Prostate gland (tissue), 2 donors: ENCODE results near the gene ORC2. TPM values are rescaled to one million over a fixed set of nuclear protein-coding genes. Genes with fewer than 3 reads are reported as not detected.
"Not testable (repeated sequence)": the region's sequence is repeated elsewhere in the genome, so short reads cannot be mapped to it uniquely, and the experiment has no call there.

Source experiments
- DNase-seq: peaks from one replicate; pipeline ENCODE4 v3.0.0-alpha.2; 2019; ENCODE audit warnings: low spot score
- H3K27ac ChIP-seq, 2 donors: fragments of 200-600 bp; sonication (generic); 2 replicates each; pipeline ENCODE4 v1.5.1; 2017 to 2019
- H3K27me3 ChIP-seq: fragments of 200-600 bp; sonication (generic); replicated peaks from 2 replicates; pipeline ENCODE4 v1.5.1; 2019; ENCODE audit not compliant: insufficient read depth
- H3K36me3 ChIP-seq, 2 donors: fragments of 200-600 bp; sonication (generic); 1 replicate in 1 of 2; 2 replicates in 1 of 2; pipeline versions ENCODE4 v1.5.1 to v1.8.1; 2017 to 2019
- H3K4me1 ChIP-seq: fragments of 200-600 bp; sonication (generic); replicated peaks from 2 replicates; pipeline ENCODE4 v1.5.1; 2019
- H3K4me3 ChIP-seq, 2 donors: fragments of 200-600 bp; sonication (generic); 2 replicates each; pipeline ENCODE4 v1.5.1; 2017 to 2019
- H3K9me3 ChIP-seq: fragments of 200-600 bp; sonication (generic); 2 replicates; pipeline ENCODE4 v1.5.1; 2017
- CTCF ChIP-seq, 4 experiments: fragments of 200-600 bp in 2 of 4; fragments of 450-650 bp in 2 of 4; sonication (generic) in 2 of 4; IDR thresholded peaks; 1 replicate in 3 of 4; 2 replicates in 1 of 4; pipeline ENCODE4 v1.5.1; 2016 to 2019; ENCODE audit warnings: antibody characterized with exemption in 4 of 4, mild to moderate bottlenecking in 2 of 4, moderate library complexity in 2 of 4
- POLR2A ChIP-seq: fragments of 450-650 bp; IDR thresholded peaks from one replicate; pipeline ENCODE4 v1.6.1; 2016; ENCODE audit warnings: antibody characterized with exemption, mild to moderate bottlenecking
- POLR2AphosphoS5 ChIP-seq: sonication (generic); formaldehyde crosslinking; IDR thresholded peaks from one replicate; pipeline ENCODE4 v1.6.1; 2017; ENCODE audit warnings: antibody characterized with exemption
- WGBS: methylation state at CpG from one replicate; pipeline ENCODE4 v1.1.5; 2018; 5-methylcytosine and 5-hydroxymethylcytosine counted together
- intact Hi-C: fragments of 100-400 bp; cut with DNase I; formaldehyde crosslinking; loops from one replicate; pipeline ENCODE4 v1.14.2; 2022
- total RNA-seq, 2 donors: library from RNA; depleted of rRNA; stranded (reverse); fragments of >200 nt; gene quantifications; one replicate each; pipeline ENCODE4 v1.1.0, GENCODE V29; 2016

ORC2 gene
- total RNA-seq, 2 donors from 2014 or later, result 21.9 to 32.1 TPM

- peak overlapping the region; percentile 77 to 89 for H3K4me3 ChIP-seq
- DNase-seq, result no peak
- H3K27ac ChIP-seq, result no peak overlapping the region
- H3K27me3 ChIP-seq, result no peaks in the 10 kb centered on the region
- TF ChIP-seq CTCF (IDR thresholded peaks at IDR 0.05) (no peak), POLR2AphosphoS5 (no peak)
- H3K36me3 ChIP-seq, result no peaks in the 10 kb centered on the region
- 58% methylated on average over 6 of the region's 6 CpGs for WGBS
- no peaks in the 10 kb centered on the region for H3K9me3 ChIP-seq
- intact Hi-C loops, result loop anchor here (10.0 kb wide), 1 partner anchor 190 kb away; no protein-coding TSS in a partner anchor
- no peaks in the 10 kb centered on the region for H3K4me1 ChIP-seq
Observed at GRCh38 chr2:200964498-200964897, 1.0 kb upstream of the ORC2 start.

GRCh38 chr2:200963918-200964252 is 425 bp upstream of the ORC2 start:
- H3K4me3 ChIP-seq, result peak overlapping the region; percentile 77 to 89

GRCh38 chr2:200962811-200963123 is 693 bp downstream of the ORC2 start:
- H3K9me3 ChIP-seq, result no peaks in the 10 kb centered on the region
- H3K36me3 ChIP-seq, result no peaks in the 10 kb centered on the region
- H3K4me3 ChIP-seq, result peak overlapping the region; percentile 77 to 89
- TF ChIP-seq POLR2A, result no peak
- TF ChIP-seq POLR2AphosphoS5, result no peak
- no peak for TF ChIP-seq CTCF (IDR thresholded peaks at IDR 0.05)
- no peaks in the 10 kb centered on the region for H3K4me1 ChIP-seq
- DNase-seq, result no peak
- intact Hi-C loops, result loop anchor here (2.0 to 10.0 kb wide), 2 partner anchors 108 to 192 kb away; partner anchors contain the start of gene HYCC2
- peak overlapping the region; percentile 80 to 85 for H3K27ac ChIP-seq
- H3K27me3 ChIP-seq, result no peaks in the 10 kb centered on the region
- WGBS, result 2% methylated on average over 7 of the region's 7 CpGs

More at GRCh38 chr2:200963918-200964252, 425 bp upstream of the ORC2 start:
- WGBS, result under 1% methylated on average over 21 of the region's 21 CpGs
- DNase-seq, H3K27me3 ChIP-seq, H3K4me1 ChIP-seq, H3K36me3 ChIP-seq, H3K9me3 ChIP-seq: not testable (repeated sequence)
- intact Hi-C loops, result loop anchor here (2.0 to 10.0 kb wide), 2 partner anchors 107 to 191 kb away; partner anchors contain the start of gene HYCC2
- H3K27ac ChIP-seq, result peak overlapping the region; percentile 80 to 85

GRCh38 chr2:200961674-200962073 is 1.8 kb downstream of the ORC2 start:
- H3K4me1 ChIP-seq, result no peaks in the 10 kb centered on the region
- no peaks in the 10 kb centered on the region for H3K36me3 ChIP-seq
- WGBS, result 25% methylated on average over 2 of the region's 2 CpGs
- no peak for TF ChIP-seq CTCF (IDR thresholded peaks at IDR 0.05)
- no peak for TF ChIP-seq POLR2AphosphoS5
- TF ChIP-seq POLR2A, result no peak
- H3K27me3 ChIP-seq, result no peaks in the 10 kb centered on the region
- H3K4me3 ChIP-seq, result no peak overlapping the region
- no peak overlapping the region for H3K27ac ChIP-seq
- DNase-seq, result no peak
- intact Hi-C loops, result loop anchor here (2.0 to 10.0 kb wide), 2 partner anchors 109 to 193 kb away; partner anchors contain the start of gene HYCC2
- no peaks in the 10 kb centered on the region for H3K9me3 ChIP-seq

GRCh38 chr2:200950378-200950777 is 13.1 kb downstream of the ORC2 start:
- H3K9me3 ChIP-seq, result no peaks in the 10 kb centered on the region
- WGBS, result 82% methylated on average over 3 of the region's 3 CpGs
- H3K27me3 ChIP-seq, result no peaks in the 10 kb centered on the region
- H3K4me1 ChIP-seq, result no peaks in the 10 kb centered on the region
- H3K4me3 ChIP-seq, result no peak overlapping the region
- no peak for DNase-seq
- no peak for TF ChIP-seq POLR2A
- no peak for TF ChIP-seq POLR2AphosphoS5
- TF ChIP-seq CTCF (IDR thresholded peaks at IDR 0.05), result no peak
- H3K27ac ChIP-seq, result no peak overlapping the region
- intact Hi-C loops, result no loop called here
- no peaks in the 10 kb centered on the region for H3K36me3 ChIP-seq
